ENCODE results near the gene PRIMPOL. TPM values are rescaled to one million over a fixed set of nuclear protein-coding genes. Genes with fewer than 3 reads are reported as not detected.
A peak's percentile ranks its signal among the peaks of the same experiment; 100 is the strongest.

The PRIMPOL gene
- total RNA-seq, 1 donor from 2014 or later: 16.4 TPM

DNA sequence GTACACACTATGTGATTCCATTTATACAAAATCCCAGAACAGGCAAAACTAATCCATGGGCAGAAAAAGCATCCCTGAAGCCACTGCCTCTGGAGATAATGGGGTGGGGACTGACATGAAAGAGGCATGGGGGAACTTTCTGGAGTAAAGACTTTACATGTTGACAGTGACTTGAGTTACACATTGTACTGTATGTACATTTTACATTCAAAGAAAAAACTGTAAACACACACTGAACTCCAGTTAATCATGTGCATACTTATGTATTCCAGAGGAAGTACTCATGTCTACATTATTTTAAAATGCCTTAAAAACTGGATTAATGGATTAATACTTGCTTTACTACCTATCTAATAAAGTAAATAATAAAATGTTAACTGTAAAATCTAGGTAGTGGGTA, 62.8 kb downstream of the PRIMPOL start:
- intact Hi-C loops (cut with micrococcal nuclease): no loop called here
- no peaks in the 10 kb centered on the region for H3K9me3 Mint-ChIP-seq
- H3K4me1 Mint-ChIP-seq (ENCODE audit: low read depth): peaks cover 22% of the 10 kb centered on the region
- no peak overlapping the region for H3K4me3 Mint-ChIP-seq
- peaks cover 52% of the 10 kb centered on the region for H3K36me3 Mint-ChIP-seq (ENCODE audit: low read depth)
- no peaks in the 10 kb centered on the region for H3K27me3 Mint-ChIP-seq (ENCODE audit: insufficient read depth)
- no peak overlapping the region for H3K27ac Mint-ChIP-seq
- DNase-seq (ENCODE audit: low spot score): no peak

DNA sequence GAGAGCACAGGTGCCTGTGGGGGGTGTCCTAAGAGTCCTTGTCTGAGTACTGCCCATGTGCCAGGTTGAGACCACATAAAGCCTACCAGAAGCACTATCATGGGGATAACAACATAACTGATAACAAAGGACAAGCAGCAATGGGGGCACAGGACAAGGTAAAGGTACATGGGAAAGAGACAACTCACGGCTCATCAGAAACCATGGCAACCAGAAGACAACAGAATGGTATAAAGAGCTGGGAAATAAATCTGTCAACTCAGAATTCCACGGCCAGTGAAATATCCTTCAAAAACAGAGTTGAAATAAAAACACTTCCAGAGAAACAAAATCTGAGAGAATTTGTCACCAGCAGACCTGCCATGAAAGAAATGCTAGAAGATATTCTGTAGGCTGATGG, 64.3 kb downstream of the PRIMPOL start:
- no peak for DNase-seq (ENCODE audit: low spot score)
- no peaks in the 10 kb centered on the region for H3K9me3 Mint-ChIP-seq
- H3K4me3 Mint-ChIP-seq: no peak overlapping the region
- peaks cover 52% of the 10 kb centered on the region for H3K36me3 Mint-ChIP-seq (ENCODE audit: low read depth)
- intact Hi-C loops (cut with micrococcal nuclease): no loop called here
- H3K4me1 Mint-ChIP-seq (ENCODE audit: low read depth): peaks cover 31% of the 10 kb centered on the region
- peak overlapping the region; percentile 27 for H3K27ac Mint-ChIP-seq
- no peaks in the 10 kb centered on the region for H3K27me3 Mint-ChIP-seq (ENCODE audit: insufficient read depth)

DNA sequence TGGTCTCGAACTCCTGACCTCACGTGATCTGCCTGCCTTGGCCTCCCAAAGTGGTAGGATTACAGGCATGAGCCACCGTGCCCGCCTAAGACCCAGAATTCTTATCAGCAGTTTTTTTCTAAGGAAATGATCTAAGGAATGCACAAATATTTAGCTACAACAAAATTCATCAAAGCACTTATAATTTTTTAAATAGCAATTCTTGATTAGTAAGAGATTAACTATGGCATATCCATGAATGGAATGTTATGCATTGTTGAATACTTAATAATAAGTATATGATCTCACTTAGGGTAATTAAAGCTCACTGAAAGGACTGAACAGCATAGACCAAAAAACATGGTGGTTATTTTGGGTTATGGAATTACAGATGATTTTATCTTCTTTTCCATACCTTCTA, 66.0 kb downstream of the PRIMPOL start:
- DNase-seq (ENCODE audit: low spot score): no peak

DNA sequence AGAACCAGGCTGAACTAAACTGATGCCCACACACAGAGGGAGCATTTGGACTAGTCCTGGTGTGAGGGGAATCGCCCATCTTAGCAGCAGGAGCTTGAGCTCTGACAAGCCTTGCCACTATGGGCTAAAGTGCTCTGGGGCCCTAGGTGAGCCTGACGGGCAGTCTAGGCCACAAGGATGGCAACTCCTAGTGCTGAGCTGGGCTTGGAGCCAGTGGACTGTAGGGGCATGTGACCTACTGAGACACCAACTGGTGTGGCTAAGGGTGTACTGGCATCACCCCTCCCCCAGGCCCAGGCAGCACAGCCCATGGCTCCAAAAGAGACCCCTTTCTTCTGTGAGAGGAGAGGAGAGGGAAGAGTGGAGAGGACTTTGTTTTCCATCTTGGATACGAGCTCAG, 69.9 kb downstream of the PRIMPOL start:
- DNase-seq (ENCODE audit: low spot score): no peak
- peaks cover 60% of the 10 kb centered on the region for H3K36me3 Mint-ChIP-seq (ENCODE audit: low read depth)
- no peak overlapping the region for H3K27ac Mint-ChIP-seq
- intact Hi-C loops (cut with micrococcal nuclease): loop anchor here (2.0 to 5.0 kb wide), 2 partner anchors 15 to 252 kb away; no protein-coding TSS in a partner anchor
- H3K4me1 Mint-ChIP-seq (ENCODE audit: low read depth): peaks cover 55% of the 10 kb centered on the region
- H3K9me3 Mint-ChIP-seq: peaks cover 8% of the 10 kb centered on the region
- no peak overlapping the region for H3K4me3 Mint-ChIP-seq
- no peaks in the 10 kb centered on the region for H3K27me3 Mint-ChIP-seq (ENCODE audit: insufficient read depth)

More for the DNA sequence above, 66.0 kb downstream of the PRIMPOL start:
- intact Hi-C loops (cut with micrococcal nuclease): loop anchor here (5.0 kb wide), 1 partner anchor 248 kb away; no protein-coding TSS in a partner anchor
- Mint-ChIP-seq H3K9me3 (no peaks in the 10 kb centered on the region), H3K4me1 (ENCODE audit: low read depth) (peaks cover 40% of the 10 kb centered on the region), H3K27ac (no peak overlapping the region), H3K27me3 (ENCODE audit: insufficient read depth) (no peaks in the 10 kb centered on the region), H3K4me3 (no peak overlapping the region), H3K36me3 (ENCODE audit: low read depth) (peaks cover 50% of the 10 kb centered on the region)

- H3K27me3 Mint-ChIP-seq (ENCODE audit: insufficient read depth): no peaks in the 10 kb centered on the region
- intact Hi-C loops (cut with micrococcal nuclease): no loop called here
These were observed 71.7 kb downstream of the PRIMPOL start for GRCh38 chr4:184721254-184721653.

GRCh38 chr4:184722798-184723197, 73.3 kb downstream of the PRIMPOL start:
- Mint-ChIP-seq H3K27me3 (ENCODE audit: insufficient read depth) (no peaks in the 10 kb centered on the region), H3K27ac (no peak overlapping the region), H3K4me1 (ENCODE audit: low read depth) (peaks cover 64% of the 10 kb centered on the region)

More at GRCh38 chr4:184721254-184721653, 71.7 kb downstream of the PRIMPOL start:
- H3K27ac Mint-ChIP-seq: peak overlapping the region; percentile 22
- no peak for DNase-seq (ENCODE audit: low spot score)
- H3K9me3 Mint-ChIP-seq: peaks cover 8% of the 10 kb centered on the region
- peaks cover 61% of the 10 kb centered on the region for H3K4me1 Mint-ChIP-seq (ENCODE audit: low read depth)
- H3K36me3 Mint-ChIP-seq (ENCODE audit: low read depth): peaks cover 66% of the 10 kb centered on the region
- no peak overlapping the region for H3K4me3 Mint-ChIP-seq

GRCh38 chr4:184727430-184727829, 77.9 kb downstream of the PRIMPOL start:
- Mint-ChIP-seq H3K36me3 (ENCODE audit: low read depth) (peaks cover 53% of the 10 kb centered on the region), H3K9me3 (no peaks in the 10 kb centered on the region), H3K4me3 (no peak overlapping the region), H3K27ac (peak overlapping the region; percentile 3), H3K27me3 (ENCODE audit: insufficient read depth) (no peaks in the 10 kb centered on the region), H3K4me1 (ENCODE audit: low read depth) (peaks cover 74% of the 10 kb centered on the region)
- intact Hi-C loops (cut with micrococcal nuclease): no loop called here
- DNase-seq (ENCODE audit: low spot score): no peak

More at GRCh38 chr4:184722798-184723197, 73.3 kb downstream of the PRIMPOL start:
- intact Hi-C loops (cut with micrococcal nuclease): no loop called here
- no peak for DNase-seq (ENCODE audit: low spot score)
- peaks cover 8% of the 10 kb centered on the region for H3K9me3 Mint-ChIP-seq
- H3K4me3 Mint-ChIP-seq: no peak overlapping the region
- peaks cover 65% of the 10 kb centered on the region for H3K36me3 Mint-ChIP-seq (ENCODE audit: low read depth)

- H3K27me3 Mint-ChIP-seq (ENCODE audit: insufficient read depth): no peaks in the 10 kb centered on the region
- intact Hi-C loops (cut with micrococcal nuclease): no loop called here
- H3K27ac Mint-ChIP-seq: no peak overlapping the region
- H3K4me3 Mint-ChIP-seq: no peak overlapping the region
- no peaks in the 10 kb centered on the region for H3K9me3 Mint-ChIP-seq
- peaks cover 47% of the 10 kb centered on the region for H3K36me3 Mint-ChIP-seq (ENCODE audit: low read depth)
- no peak for DNase-seq (ENCODE audit: low spot score)
- peaks cover 73% of the 10 kb centered on the region for H3K4me1 Mint-ChIP-seq (ENCODE audit: low read depth)
These were observed 79.3 kb downstream of the PRIMPOL start for GRCh38 chr4:184728858-184729257.

- DNase-seq (ENCODE audit: low spot score): no peak
- peaks cover 38% of the 10 kb centered on the region for H3K36me3 Mint-ChIP-seq (ENCODE audit: low read depth)
- intact Hi-C loops (cut with micrococcal nuclease): loop anchor here (5.0 to 10.0 kb wide), 3 partner anchors 148 to 695 kb away; partner anchors contain the start of genes SLC25A4 and UFSP2
- no peaks in the 10 kb centered on the region for H3K9me3 Mint-ChIP-seq
- peaks cover 80% of the 10 kb centered on the region for H3K4me1 Mint-ChIP-seq (ENCODE audit: low read depth)
- no peak overlapping the region for H3K4me3 Mint-ChIP-seq
- H3K27ac Mint-ChIP-seq: no peak overlapping the region
- no peaks in the 10 kb centered on the region for H3K27me3 Mint-ChIP-seq (ENCODE audit: insufficient read depth)
These were observed 80.4 kb downstream of the PRIMPOL start for GRCh38 chr4:184729946-184730345.

GRCh38 chr4:184731056-184731455, 81.5 kb downstream of the PRIMPOL start:
- DNase-seq (ENCODE audit: low spot score): no peak
- peaks cover 71% of the 10 kb centered on the region for H3K4me1 Mint-ChIP-seq (ENCODE audit: low read depth)
- no peaks in the 10 kb centered on the region for H3K27me3 Mint-ChIP-seq (ENCODE audit: insufficient read depth)
- no peak overlapping the region for H3K27ac Mint-ChIP-seq
- intact Hi-C loops (cut with micrococcal nuclease): loop anchor here (5.0 to 10.0 kb wide), 3 partner anchors 149 to 694 kb away; partner anchors contain the start of genes SLC25A4 and UFSP2
- no peaks in the 10 kb centered on the region for H3K9me3 Mint-ChIP-seq
- H3K36me3 Mint-ChIP-seq (ENCODE audit: low read depth): peaks cover 34% of the 10 kb centered on the region
- peak overlapping the region; percentile 19 for H3K4me3 Mint-ChIP-seq

DNA sequence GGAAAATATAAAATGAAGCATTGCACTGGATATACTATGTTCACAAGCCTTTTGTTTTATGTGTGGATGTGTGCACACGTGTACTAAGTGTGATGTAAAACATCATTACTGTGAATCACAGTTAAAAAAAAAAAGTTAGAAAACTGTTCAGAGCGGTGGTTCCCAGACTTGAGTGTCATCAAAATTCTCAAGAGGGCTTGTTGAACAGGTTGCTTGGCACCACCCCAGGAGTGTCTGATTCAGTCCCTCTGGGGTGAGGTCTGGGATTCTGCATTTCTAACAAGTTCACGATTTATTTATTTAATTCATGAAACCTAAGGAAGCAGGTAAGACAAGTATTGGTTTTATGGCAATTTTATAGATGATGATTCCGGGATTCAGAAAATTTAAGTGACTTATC, 82.6 kb downstream of the PRIMPOL start:
- no peak for DNase-seq (ENCODE audit: low spot score)
- Mint-ChIP-seq H3K4me1 (ENCODE audit: low read depth) (peaks cover 63% of the 10 kb centered on the region), H3K27me3 (ENCODE audit: insufficient read depth) (no peaks in the 10 kb centered on the region), H3K36me3 (ENCODE audit: low read depth) (peaks cover 28% of the 10 kb centered on the region), H3K27ac (peak overlapping the region; percentile 73), H3K9me3 (no peaks in the 10 kb centered on the region), H3K4me3 (peak overlapping the region; percentile 94)
- intact Hi-C loops (cut with micrococcal nuclease): loop anchor here (5.0 to 10.0 kb wide), 3 partner anchors 150 to 693 kb away; partner anchors contain the start of genes SLC25A4 and UFSP2

DNA sequence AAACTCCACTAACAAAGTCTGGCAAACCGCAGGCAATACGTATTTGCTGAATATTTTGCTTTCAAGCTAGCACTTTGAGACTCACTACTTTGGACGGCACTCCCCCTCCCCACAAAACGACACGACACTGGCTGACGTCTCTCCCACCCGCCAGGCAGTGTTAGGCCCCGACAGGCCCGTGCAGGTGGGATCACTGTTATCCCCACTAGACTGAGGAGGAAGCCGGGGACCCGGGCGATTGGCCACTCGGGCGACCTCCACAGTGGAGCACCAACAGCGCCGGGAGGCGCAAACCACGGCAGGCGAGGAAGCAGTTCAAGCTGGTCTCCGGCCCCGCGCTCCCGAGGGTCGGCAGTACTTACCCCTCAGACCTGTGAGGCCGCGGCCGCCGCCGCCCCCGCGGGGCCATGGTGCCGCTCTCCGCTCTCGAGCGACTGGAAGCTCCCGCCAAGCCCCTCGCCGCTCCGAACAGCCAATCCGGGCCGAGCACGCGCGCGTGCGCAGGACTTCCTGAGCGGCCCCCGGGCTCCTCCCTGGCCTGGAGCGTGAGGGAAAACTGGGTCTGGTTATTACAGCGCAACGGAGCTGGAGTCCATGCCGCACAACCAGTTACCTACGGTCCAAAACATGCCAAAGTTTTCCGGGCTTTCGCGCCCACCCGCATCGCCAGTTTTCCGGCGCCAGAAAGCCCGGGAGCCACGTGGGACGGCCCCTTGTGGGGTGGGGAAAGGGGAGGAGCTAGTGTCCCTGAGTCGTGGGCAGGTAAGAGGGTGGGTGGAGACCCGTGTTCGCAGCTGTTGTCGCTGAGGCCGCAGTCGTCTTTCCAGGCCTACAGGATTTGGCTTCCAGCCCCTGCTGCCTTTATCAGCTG, 84.4 kb downstream of the PRIMPOL start, which contains the start of gene CENPU:
TSS of gene CENPU (minus strand) at position 443 of the 871 bp plus-strand sequence. CDS start at position 409, 34 bp downstream.
- DNase-seq (ENCODE audit: low spot score): peak; percentile 96
- Mint-ChIP-seq H3K4me1 (ENCODE audit: low read depth) (peaks cover 50% of the 10 kb centered on the region), H3K27me3 (ENCODE audit: insufficient read depth) (no peaks in the 10 kb centered on the region), H3K36me3 (ENCODE audit: low read depth) (peaks cover 12% of the 10 kb centered on the region), H3K4me3 (peak within 1 kb of the TSS; percentile 94), H3K9me3 (no peaks in the 10 kb centered on the region), H3K27ac (peak within 1 kb of the TSS; percentile 95)
- intact Hi-C loops (cut with micrococcal nuclease): loop anchor here (1.0 to 10.0 kb wide), 18 partner anchors 28 to 1229 kb away; partner anchors contain the start of genes ANKRD37, CASP3, ING2 and IRF2

DNA sequence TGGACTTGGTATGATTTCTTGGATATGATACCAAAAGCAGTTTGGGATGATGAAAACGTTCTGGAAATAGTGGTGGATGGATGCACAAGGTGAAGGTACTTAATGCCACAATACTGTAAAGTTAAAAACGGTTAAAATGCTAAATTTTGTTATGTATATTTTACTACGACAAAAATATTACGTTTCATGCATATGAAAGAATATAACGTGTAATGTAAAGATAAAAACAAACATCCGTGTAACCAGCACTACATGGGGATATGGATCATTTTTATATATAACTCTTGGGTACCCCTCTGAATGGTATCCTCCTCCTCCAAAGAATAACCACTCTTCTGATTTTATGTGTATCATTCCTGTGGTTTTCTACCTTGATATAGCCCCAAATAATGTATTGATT, 85.2 kb downstream of the PRIMPOL start:
- no peaks in the 10 kb centered on the region for H3K27me3 Mint-ChIP-seq (ENCODE audit: insufficient read depth)
- H3K27ac Mint-ChIP-seq: peak overlapping the region; percentile 95
- no peaks in the 10 kb centered on the region for H3K9me3 Mint-ChIP-seq
- peaks cover 49% of the 10 kb centered on the region for H3K4me1 Mint-ChIP-seq (ENCODE audit: low read depth)
- no peak for DNase-seq (ENCODE audit: low spot score)
- H3K36me3 Mint-ChIP-seq (ENCODE audit: low read depth): peaks cover 9% of the 10 kb centered on the region
- peak overlapping the region; percentile 94 for H3K4me3 Mint-ChIP-seq
- intact Hi-C loops (cut with micrococcal nuclease): loop anchor here (1.0 to 10.0 kb wide), 14 partner anchors 28 to 1230 kb away; partner anchors contain the start of genes CASP3, ING2, IRF2 and PRIMPOL
